ENCODE results near the gene TMTC1. TPM values are rescaled to one million over a fixed set of nuclear protein-coding genes. Genes with fewer than 3 reads are reported as not detected.

Gene TMTC1
- total RNA-seq, 1 experiment from 2014 or later = not detected

DNA sequence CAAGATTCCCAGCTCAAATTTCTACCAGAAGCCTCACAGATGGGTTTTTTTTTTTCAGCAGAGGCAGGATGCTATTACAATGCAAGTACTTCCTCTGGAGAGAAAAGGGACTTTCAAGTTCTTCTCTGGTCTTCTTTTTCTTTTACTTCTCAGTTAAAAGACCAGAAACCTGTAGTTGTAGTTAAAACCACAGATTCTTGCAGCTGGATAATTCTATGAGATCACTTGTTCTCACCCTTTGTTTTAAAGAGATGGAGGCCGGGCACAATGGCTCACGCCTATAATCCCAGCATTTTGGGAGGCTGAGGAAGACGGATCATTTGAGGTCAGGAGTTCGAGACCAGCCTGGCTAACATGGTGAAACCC, 238.7 kb downstream of the TMTC1 start:
- CTCF ChIA-PET = no interaction called here
- no peak overlapping the region for H3K4me3 ChIP-seq (ENCODE audit: low read depth, low read length)
- H3K36me3 ChIP-seq (ENCODE audit: control insufficient read depth, insufficient read depth, low read length) = no peaks in the 10 kb centered on the region
- no peak overlapping the region for H3K4me3 Mint-ChIP-seq (ENCODE audit: unreplicated experiment)
- no peak for DNase-seq
- H3K27ac Mint-ChIP-seq (ENCODE audit: unreplicated experiment) = no peak overlapping the region
- H3K9me3 Mint-ChIP-seq (ENCODE audit: unreplicated experiment) = no peaks in the 10 kb centered on the region
- H3K27me3 Mint-ChIP-seq (ENCODE audit: insufficient read depth, unreplicated experiment) = peaks cover 11% of the 10 kb centered on the region
- no peaks in the 10 kb centered on the region for H3K27me3 ChIP-seq (replicated peaks; ENCODE audit: control insufficient read depth, insufficient read depth, low read length)
- POLR2A ChIA-PET = no interaction called here
- BruUV-seq (replicated peaks) = no TSS peak
- H3K4me1 Mint-ChIP-seq (ENCODE audit: low read depth, unreplicated experiment) = no peaks in the 10 kb centered on the region
- TF ChIP-seq, protein P1, sequence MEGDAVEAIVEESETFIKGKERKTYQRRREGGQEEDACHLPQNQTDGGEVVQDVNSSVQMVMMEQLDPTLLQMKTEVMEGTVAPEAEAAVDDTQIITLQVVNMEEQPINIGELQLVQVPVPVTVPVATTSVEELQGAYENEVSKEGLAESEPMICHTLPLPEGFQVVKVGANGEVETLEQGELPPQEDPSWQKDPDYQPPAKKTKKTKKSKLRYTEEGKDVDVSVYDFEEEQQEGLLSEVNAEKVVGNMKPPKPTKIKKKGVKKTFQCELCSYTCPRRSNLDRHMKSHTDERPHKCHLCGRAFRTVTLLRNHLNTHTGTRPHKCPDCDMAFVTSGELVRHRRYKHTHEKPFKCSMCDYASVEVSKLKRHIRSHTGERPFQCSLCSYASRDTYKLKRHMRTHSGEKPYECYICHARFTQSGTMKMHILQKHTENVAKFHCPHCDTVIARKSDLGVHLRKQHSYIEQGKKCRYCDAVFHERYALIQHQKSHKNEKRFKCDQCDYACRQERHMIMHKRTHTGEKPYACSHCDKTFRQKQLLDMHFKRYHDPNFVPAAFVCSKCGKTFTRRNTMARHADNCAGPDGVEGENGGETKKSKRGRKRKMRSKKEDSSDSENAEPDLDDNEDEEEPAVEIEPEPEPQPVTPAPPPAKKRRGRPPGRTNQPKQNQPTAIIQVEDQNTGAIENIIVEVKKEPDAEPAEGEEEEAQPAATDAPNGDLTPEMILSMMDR (IDR thresholded peaks at IDR 0.05; ENCODE audit: insufficient read depth in 1 of 2, low read depth in 1 of 2, low read length in 1 of 2, severe bottlenecking in 1 of 2, unreplicated experiment in 1 of 2) = no peak
- no peaks in the 10 kb centered on the region for H3K9me3 ChIP-seq
- H3K4me1 ChIP-seq = no peaks in the 10 kb centered on the region
- peaks cover 5% of the 10 kb centered on the region for H3K36me3 Mint-ChIP-seq (ENCODE audit: insufficient read depth, unreplicated experiment)
- intact Hi-C loops (cut with micrococcal nuclease; ENCODE audit: unreplicated experiment) = no loop called here

DNA sequence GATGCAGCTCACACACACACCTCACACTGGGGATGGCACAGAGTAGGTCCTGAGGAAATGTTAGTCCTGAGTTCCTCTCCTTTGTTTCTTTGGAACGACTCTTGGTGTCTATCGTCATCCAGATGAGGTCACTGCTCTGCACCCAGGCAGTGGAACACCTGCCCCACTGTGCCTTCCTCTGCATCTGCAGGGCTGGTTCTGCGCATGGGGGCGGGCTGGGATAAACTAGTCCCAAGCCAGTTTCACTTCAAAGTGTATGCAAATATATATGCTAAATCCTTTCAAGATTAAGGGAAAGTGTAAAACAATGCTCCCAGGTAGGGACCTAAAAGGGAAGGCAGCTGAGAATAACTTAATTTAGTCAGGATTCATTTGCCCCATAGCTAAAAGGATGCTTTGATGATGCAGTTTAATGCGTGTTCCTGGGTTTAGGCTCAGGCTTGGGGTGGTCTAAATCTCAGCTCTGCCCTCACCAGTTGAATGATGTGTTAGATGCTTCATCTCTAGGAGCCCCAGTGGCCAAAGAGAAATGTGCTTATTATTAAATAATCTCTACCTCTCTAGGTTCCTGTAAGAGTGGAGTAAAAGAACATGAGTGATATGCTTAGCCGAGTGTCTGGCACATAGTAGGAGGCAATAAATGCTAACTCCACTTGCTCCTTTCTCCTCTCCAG, 239.2 kb downstream of the TMTC1 start:
- no peaks in the 10 kb centered on the region for H3K4me1 Mint-ChIP-seq (ENCODE audit: low read depth, unreplicated experiment)
- peaks cover 5% of the 10 kb centered on the region for H3K36me3 Mint-ChIP-seq (ENCODE audit: insufficient read depth, unreplicated experiment)
- Histone ChIP-seq H3K36me3 (ENCODE audit: control insufficient read depth, insufficient read depth, low read length) (no peaks in the 10 kb centered on the region), H3K9me3 (no peaks in the 10 kb centered on the region), H3K4me3 (ENCODE audit: low read depth, low read length) (no peak overlapping the region), H3K27me3 (replicated peaks; ENCODE audit: control insufficient read depth, insufficient read depth, low read length) (no peaks in the 10 kb centered on the region), H3K4me1 (no peaks in the 10 kb centered on the region)
- H3K27ac Mint-ChIP-seq (ENCODE audit: unreplicated experiment) = no peak overlapping the region
- peaks cover 14% of the 10 kb centered on the region for H3K27me3 Mint-ChIP-seq (ENCODE audit: insufficient read depth, unreplicated experiment)
- DNase-seq = no peak
- BruUV-seq (replicated peaks) = no TSS peak
- no peaks in the 10 kb centered on the region for H3K9me3 Mint-ChIP-seq (ENCODE audit: unreplicated experiment)
- TF ChIP-seq, protein P1 (IDR thresholded peaks at IDR 0.05; ENCODE audit: insufficient read depth in 1 of 2, low read depth in 1 of 2, low read length in 1 of 2, severe bottlenecking in 1 of 2, unreplicated experiment in 1 of 2) = no peak
- intact Hi-C loops (cut with micrococcal nuclease; ENCODE audit: unreplicated experiment) = no loop called here
- CTCF ChIA-PET = no interaction called here
- POLR2A ChIA-PET = no interaction called here
- no peak overlapping the region for H3K4me3 Mint-ChIP-seq (ENCODE audit: unreplicated experiment)

DNA sequence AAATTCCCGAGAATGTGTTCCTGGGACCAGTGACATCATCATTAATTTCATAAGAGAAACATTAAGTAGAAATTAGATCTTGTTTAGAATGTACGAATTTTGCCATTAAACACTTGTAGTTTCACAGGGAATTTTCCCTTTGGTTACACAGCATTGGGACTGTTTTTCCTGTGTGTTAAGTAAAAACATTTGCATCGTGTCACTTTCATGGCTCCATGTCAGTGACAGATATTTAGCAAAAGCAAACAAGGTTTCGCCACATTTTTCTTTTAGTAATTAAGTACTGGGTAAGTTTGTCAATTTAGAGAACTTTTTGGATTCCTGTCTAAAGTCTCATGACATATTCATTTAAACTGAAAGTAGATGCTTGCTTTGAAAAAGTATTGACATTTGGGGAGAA, 240.7 kb downstream of the TMTC1 start:
- Histone ChIP-seq H3K36me3 (ENCODE audit: control insufficient read depth, insufficient read depth, low read length) (no peaks in the 10 kb centered on the region), H3K9me3 (no peaks in the 10 kb centered on the region), H3K4me3 (ENCODE audit: low read depth, low read length) (no peak overlapping the region), H3K4me1 (no peaks in the 10 kb centered on the region), H3K27me3 (replicated peaks; ENCODE audit: control insufficient read depth, insufficient read depth, low read length) (no peaks in the 10 kb centered on the region)
- H3K36me3 Mint-ChIP-seq (ENCODE audit: insufficient read depth, unreplicated experiment) = peaks cover 3% of the 10 kb centered on the region
- intact Hi-C loops (cut with micrococcal nuclease; ENCODE audit: unreplicated experiment) = no loop called here
- BruUV-seq (replicated peaks) = no TSS peak
- no peaks in the 10 kb centered on the region for H3K4me1 Mint-ChIP-seq (ENCODE audit: low read depth, unreplicated experiment)
- POLR2A ChIA-PET = no interaction called here
- H3K9me3 Mint-ChIP-seq (ENCODE audit: unreplicated experiment) = no peaks in the 10 kb centered on the region
- peaks cover 14% of the 10 kb centered on the region for H3K27me3 Mint-ChIP-seq (ENCODE audit: insufficient read depth, unreplicated experiment)
- H3K27ac Mint-ChIP-seq (ENCODE audit: unreplicated experiment) = no peak overlapping the region
- no peak for DNase-seq
- CTCF ChIA-PET = no interaction called here
- TF ChIP-seq, protein P1 (IDR thresholded peaks at IDR 0.05; ENCODE audit: insufficient read depth in 1 of 2, low read depth in 1 of 2, low read length in 1 of 2, severe bottlenecking in 1 of 2, unreplicated experiment in 1 of 2) = no peak
- no peak overlapping the region for H3K4me3 Mint-ChIP-seq (ENCODE audit: unreplicated experiment)
